K562 (cell line): Measurements from ENCODE around the gene TMEM135.

ENCODE experiments used
- CBFA2T3 ChIP-seq: fragments of 450-650 bp; IDR thresholded peaks from 2 replicates; pipeline ENCODE4 v1.6.1; 2017
- CTCF ChIP-seq, 3 experiments: IDR thresholded peaks in 2 of 3; conservative IDR thresholded peaks in 1 of 3; 2 replicates each; pipeline ENCODE4 v1.5.1; 2011 to 2012; ENCODE audit warnings: low read length in 3 of 3, mild to moderate bottlenecking in 3 of 3, control low read depth in 2 of 3, improper control_type of control experiment in 1 of 3, inconsistent platforms in 1 of 3, low read depth in 1 of 3, mixed read lengths in 1 of 3, moderate library complexity in 1 of 3; ENCODE audit not compliant: insufficient read depth in 2 of 3
- FOXK2 ChIP-seq, 2 experiments: fragments of 450-650 bp; IDR thresholded peaks in 1 of 2; conservative IDR thresholded peaks in 1 of 2; 2 replicates each; pipeline ENCODE4 v1.6.1; 2016; ENCODE audit warnings: low read depth in 2 of 2, mild to moderate bottlenecking in 1 of 2
- KAT7 ChIP-seq: sonication (generic); formaldehyde crosslinking; IDR thresholded peaks from 2 replicates; pipeline ENCODE4 v1.8.0; 2022; ENCODE audit warnings: missing genetic modification reagents, mild to moderate bottlenecking, borderline replicate concordance
- POLR2AphosphoS5 ChIP-seq: IDR thresholded peaks from 2 replicates; pipeline ENCODE4 v1.6.1; 2011; ENCODE audit warnings: mild to moderate bottlenecking, low read depth, low read length, moderate library complexity; ENCODE audit not compliant: control insufficient read depth, insufficient read depth
- ZBTB33 ChIP-seq: sonication (generic); formaldehyde crosslinking; IDR thresholded peaks from 2 replicates; pipeline ENCODE4 v1.8.1; 2023; ENCODE audit warnings: mild to moderate bottlenecking, missing genetic modification reagents
- ZNF282 ChIP-seq: sonication (generic); formaldehyde crosslinking; IDR thresholded peaks from 2 replicates; pipeline ENCODE4 v1.8.1; 2023; ENCODE audit warnings: missing genetic modification reagents

GRCh38 chr11:87076874-87077429 is 39.2 kb downstream of the TMEM135 start:
- TF ChIP-seq CTCF (IDR thresholded peaks at IDR 0.05 in 2 of 3, conservative IDR thresholded peaks at IDR 0.05 in 1 of 3; ENCODE audit: insufficient read depth in 2 of 3, low read depth in 1 of 3, low read length in 3 of 3) (no peak), ZBTB33 (no peak), ZNF282 (CRISPR knock-in tag) (no peak), POLR2AphosphoS5 (no peak), KAT7 (CRISPR knock-in tag) (no peak), CBFA2T3 (no peak), FOXK2 (conservative IDR thresholded peaks at IDR 0.05 in 1 of 2, IDR thresholded peaks at IDR 0.05 in 1 of 2; ENCODE audit: low read depth in 2 of 2) (no peak)
